ENCODE measurements around the gene NLRP6. TPM values are rescaled to one million over a fixed set of nuclear protein-coding genes. Genes with fewer than 3 reads are reported as not detected.

Gene NLRP6
- total and polyA plus RNA-seq, 2 of the 4 experiments (the other 2 are of a cell fraction) = not detected

GRCh38 chr11:251550-251949 is 26.7 kb upstream of the NLRP6 start:
- H3K9me1 ChIP-seq (ENCODE audit: insufficient read depth, low read length) = no peaks in the 10 kb centered on the region
- CTCF ChIA-PET = interaction anchor here (1.2 to 1.4 kb wide), 5 partner anchors 8 to 54 kb away, joined by 3 to 10 read pairs (median 4); no protein-coding TSS in a partner anchor

More at GRCh38 chr11:251550-251949, 26.7 kb upstream of the NLRP6 start:
- H4K8ac ChIP-seq (ENCODE audit: low read depth in 2 of 2, low read length in 2 of 2) = no peak overlapping the region
- no peaks in the 10 kb centered on the region; the same call in 1 of the 2 replicates for H3K27me3 ChIP-seq (ENCODE audit: control insufficient read depth, insufficient read depth, low read length)
- TF ChIP-seq RAD21 (IDR thresholded peaks at IDR 0.05; ENCODE audit: low read length) (no peak), SMC3 (IDR thresholded peaks at IDR 0.05; ENCODE audit: low read depth, low read length) (no peak)
- H4K91ac ChIP-seq (ENCODE audit: insufficient read depth, low read depth, low read length) = no peak overlapping the region
- WGBS, 2 experiments (ENCODE audit: extremely low coverage in 2 of 2, insufficient read length in 1 of 2) = 95% methylated on average over 4 of the region's 10 CpGs; no CpG with 5 or more reads in 1 of the 2 experiments
- H3K9ac ChIP-seq (ENCODE audit: low read depth, low read length) = no peak overlapping the region
- dilution Hi-C loops (cut with HindIII; ENCODE audit: low sequenced_read_pairs, unreplicated experiment) (no loop called here), in situ Hi-C loops (cut with MboI; ENCODE audit: low sequenced_read_pairs) (no loop called here), intact Hi-C loops (cut with micrococcal nuclease) (loop anchor here (2.0 kb wide), 1 partner anchor 111 kb away; no protein-coding TSS in a partner anchor)
- no peak overlapping the region for H3K23ac ChIP-seq (ENCODE audit: low read depth, low read length)
- no peak overlapping the region for H3K27ac ChIP-seq (ENCODE audit: insufficient read depth, low read length)
- H3K14ac ChIP-seq (replicated peaks; ENCODE audit: low read depth, low read length) = no peak overlapping the region
- H3K18ac ChIP-seq (ENCODE audit: low read depth, low read length) = no peak overlapping the region
- ATAC-seq (ENCODE audit: low read depth) (no peak), DNase-seq (no peak)
- no peak overlapping the region for H3K4me3 ChIP-seq (ENCODE audit: insufficient read depth, low read depth, low read length)
- no peak overlapping the region for H4K5ac ChIP-seq (ENCODE audit: low read depth, low read length)
- POLR2A ChIA-PET (ENCODE audit: unreplicated experiment) = interaction anchor here (0.8 kb wide), 1 partner anchor 17 kb away, joined by 3 read pairs; no protein-coding TSS in a partner anchor
- H2AFZ ChIP-seq (replicated peaks; ENCODE audit: low read length, poor library complexity) = no peak overlapping the region
- peaks cover 45% of the 10 kb centered on the region for H3K36me3 ChIP-seq (ENCODE audit: control insufficient read depth, insufficient read depth, low read length)
- no peak overlapping the region for H3K4ac ChIP-seq (ENCODE audit: low read depth, low read length)
- BruUV-seq (replicated peaks) = no TSS peak
- no peak overlapping the region for H2BK5ac ChIP-seq (ENCODE audit: low read depth, low read length, poor library complexity, severe bottlenecking)
- H2BK20ac ChIP-seq (ENCODE audit: low read depth, low read length) = no peak overlapping the region
- peaks cover under 1 to 9% of the 10 kb centered on the region in 2 experiments; a peak in 2 of 4 replicates for H3K79me1 ChIP-seq (ENCODE audit: low read depth in 1 of 2, low read length in 2 of 2)
- H2BK15ac ChIP-seq (ENCODE audit: low read depth, low read length) = no peak overlapping the region
- no peak overlapping the region for H3K4me2 ChIP-seq (ENCODE audit: low read depth, low read length)
- H2AK9ac ChIP-seq (replicated peaks; ENCODE audit: low read depth, low read length, poor library complexity) = no peak overlapping the region
- H2AK5ac ChIP-seq (ENCODE audit: low read depth, low read length) = no peak overlapping the region
- H3K9me3 ChIP-seq (ENCODE audit: control insufficient read depth, insufficient read depth, low read length) = no peaks in the 10 kb centered on the region
- H3K4me1 ChIP-seq (ENCODE audit: control insufficient read depth, insufficient read depth, low read length) = no peaks in the 10 kb centered on the region
- no peaks in the 10 kb centered on the region; the same call in 1 of the 2 replicates for H4K20me1 ChIP-seq (ENCODE audit: insufficient read depth, low read length)
- no peak overlapping the region for H2BK120ac ChIP-seq (ENCODE audit: low read depth, low read length)
- H3K56ac ChIP-seq (ENCODE audit: extremely low read depth, insufficient read depth, low read length) = no peak overlapping the region
